ENCODE measurements around the gene LPXN.

- TF ChIP-seq, protein P1, sequence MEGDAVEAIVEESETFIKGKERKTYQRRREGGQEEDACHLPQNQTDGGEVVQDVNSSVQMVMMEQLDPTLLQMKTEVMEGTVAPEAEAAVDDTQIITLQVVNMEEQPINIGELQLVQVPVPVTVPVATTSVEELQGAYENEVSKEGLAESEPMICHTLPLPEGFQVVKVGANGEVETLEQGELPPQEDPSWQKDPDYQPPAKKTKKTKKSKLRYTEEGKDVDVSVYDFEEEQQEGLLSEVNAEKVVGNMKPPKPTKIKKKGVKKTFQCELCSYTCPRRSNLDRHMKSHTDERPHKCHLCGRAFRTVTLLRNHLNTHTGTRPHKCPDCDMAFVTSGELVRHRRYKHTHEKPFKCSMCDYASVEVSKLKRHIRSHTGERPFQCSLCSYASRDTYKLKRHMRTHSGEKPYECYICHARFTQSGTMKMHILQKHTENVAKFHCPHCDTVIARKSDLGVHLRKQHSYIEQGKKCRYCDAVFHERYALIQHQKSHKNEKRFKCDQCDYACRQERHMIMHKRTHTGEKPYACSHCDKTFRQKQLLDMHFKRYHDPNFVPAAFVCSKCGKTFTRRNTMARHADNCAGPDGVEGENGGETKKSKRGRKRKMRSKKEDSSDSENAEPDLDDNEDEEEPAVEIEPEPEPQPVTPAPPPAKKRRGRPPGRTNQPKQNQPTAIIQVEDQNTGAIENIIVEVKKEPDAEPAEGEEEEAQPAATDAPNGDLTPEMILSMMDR (IDR thresholded peaks at IDR 0.05; ENCODE audit: low read length) = no peak
- TF ChIP-seq EZH2 (optimal IDR thresholded peaks at IDR 0.05; ENCODE audit: low read depth, low read length) (no peak), EZH2phosphoT487 (IDR thresholded peaks at IDR 0.05; ENCODE audit: low read length) (no peak)
Observed at GRCh38 chr11:58580311-58580710, 4.7 kb upstream of the LPXN start.

All from MM.1S (cell line).